AG09319 (cell line): ENCODE data around the gene CALR3.

ENCODE experiments used
- DNase-seq: peaks from one replicate; pipeline ENCODE4 v3.0.0-alpha.2; 2010; ENCODE audit warnings: low read depth; ENCODE audit errors: extremely low read depth
- TF ChIP-seq, protein P1 (sequence below): IDR thresholded peaks from 2 replicates; pipeline ENCODE4 v1.5.1; 2011; ENCODE audit warnings: low read depth, mild to moderate bottlenecking, inconsistent platforms, low read length, moderate library complexity

Gene CALR3

DNA sequence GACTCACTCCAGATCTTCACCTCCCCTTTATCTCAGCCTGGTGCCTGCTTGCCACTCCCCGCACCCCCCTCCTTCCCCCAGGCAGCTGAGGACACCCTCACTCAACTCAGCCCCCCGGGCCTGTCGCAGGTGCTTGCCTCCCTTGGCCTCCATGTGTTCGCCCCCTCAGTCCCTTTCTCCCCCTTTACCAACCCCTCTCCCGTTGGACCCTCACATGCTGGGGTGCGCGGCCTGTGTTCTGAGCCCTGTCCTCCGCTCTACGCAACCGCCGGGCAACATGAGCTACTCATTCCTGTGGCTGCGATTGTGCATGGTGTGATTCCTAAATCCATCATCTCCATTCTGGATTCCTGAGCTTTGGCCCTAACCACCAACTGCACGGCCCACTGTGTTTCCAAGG is 41.1 kb upstream of the CALR3 start:
- TF ChIP-seq, protein P1, sequence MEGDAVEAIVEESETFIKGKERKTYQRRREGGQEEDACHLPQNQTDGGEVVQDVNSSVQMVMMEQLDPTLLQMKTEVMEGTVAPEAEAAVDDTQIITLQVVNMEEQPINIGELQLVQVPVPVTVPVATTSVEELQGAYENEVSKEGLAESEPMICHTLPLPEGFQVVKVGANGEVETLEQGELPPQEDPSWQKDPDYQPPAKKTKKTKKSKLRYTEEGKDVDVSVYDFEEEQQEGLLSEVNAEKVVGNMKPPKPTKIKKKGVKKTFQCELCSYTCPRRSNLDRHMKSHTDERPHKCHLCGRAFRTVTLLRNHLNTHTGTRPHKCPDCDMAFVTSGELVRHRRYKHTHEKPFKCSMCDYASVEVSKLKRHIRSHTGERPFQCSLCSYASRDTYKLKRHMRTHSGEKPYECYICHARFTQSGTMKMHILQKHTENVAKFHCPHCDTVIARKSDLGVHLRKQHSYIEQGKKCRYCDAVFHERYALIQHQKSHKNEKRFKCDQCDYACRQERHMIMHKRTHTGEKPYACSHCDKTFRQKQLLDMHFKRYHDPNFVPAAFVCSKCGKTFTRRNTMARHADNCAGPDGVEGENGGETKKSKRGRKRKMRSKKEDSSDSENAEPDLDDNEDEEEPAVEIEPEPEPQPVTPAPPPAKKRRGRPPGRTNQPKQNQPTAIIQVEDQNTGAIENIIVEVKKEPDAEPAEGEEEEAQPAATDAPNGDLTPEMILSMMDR = no peak
- DNase-seq = no peak

DNA sequence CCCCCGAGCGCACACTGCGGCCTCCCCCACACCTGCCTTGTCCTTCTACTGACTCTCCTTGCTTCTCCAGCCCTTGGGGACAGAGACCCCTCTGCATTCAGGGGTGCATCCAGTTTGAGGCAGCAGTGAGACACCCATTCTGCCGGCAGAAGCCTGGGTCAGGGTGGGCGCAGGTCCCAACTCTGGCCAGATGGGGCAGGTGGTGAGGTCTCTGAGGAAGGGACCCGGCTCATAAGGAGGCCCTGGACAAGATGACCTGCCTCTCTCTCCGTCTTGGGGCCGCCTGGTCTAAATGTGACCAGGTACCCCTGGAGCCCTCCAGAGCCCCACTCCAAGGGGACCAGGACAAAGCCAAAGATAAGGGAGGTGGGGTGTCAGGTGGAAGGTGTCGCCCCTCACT is 40.2 kb upstream of the CALR3 start:
- TF ChIP-seq, protein P1 = no peak
- no peak for DNase-seq

DNA sequence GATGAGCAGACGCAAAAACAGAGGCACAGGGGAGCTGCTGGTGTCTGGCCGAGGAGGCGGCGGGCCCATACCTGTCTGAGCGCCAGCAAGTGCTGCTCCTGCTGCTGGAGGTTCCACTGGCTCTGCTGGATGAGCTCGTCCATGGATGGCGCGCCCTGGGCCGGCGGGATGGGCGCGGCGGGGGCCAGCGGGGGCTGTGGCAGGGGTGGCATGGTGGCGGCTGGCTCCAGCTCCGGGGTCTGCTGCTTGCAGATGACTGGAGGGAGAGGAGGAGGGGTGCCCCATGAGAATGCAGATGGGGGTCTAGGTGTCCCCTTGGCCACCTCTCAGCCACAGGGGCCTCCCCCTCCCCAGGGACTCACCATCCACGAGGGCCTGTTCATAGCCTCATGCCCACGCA is 39.4 kb upstream of the CALR3 start:
- TF ChIP-seq, protein P1 = no peak
- DNase-seq = no peak

DNA sequence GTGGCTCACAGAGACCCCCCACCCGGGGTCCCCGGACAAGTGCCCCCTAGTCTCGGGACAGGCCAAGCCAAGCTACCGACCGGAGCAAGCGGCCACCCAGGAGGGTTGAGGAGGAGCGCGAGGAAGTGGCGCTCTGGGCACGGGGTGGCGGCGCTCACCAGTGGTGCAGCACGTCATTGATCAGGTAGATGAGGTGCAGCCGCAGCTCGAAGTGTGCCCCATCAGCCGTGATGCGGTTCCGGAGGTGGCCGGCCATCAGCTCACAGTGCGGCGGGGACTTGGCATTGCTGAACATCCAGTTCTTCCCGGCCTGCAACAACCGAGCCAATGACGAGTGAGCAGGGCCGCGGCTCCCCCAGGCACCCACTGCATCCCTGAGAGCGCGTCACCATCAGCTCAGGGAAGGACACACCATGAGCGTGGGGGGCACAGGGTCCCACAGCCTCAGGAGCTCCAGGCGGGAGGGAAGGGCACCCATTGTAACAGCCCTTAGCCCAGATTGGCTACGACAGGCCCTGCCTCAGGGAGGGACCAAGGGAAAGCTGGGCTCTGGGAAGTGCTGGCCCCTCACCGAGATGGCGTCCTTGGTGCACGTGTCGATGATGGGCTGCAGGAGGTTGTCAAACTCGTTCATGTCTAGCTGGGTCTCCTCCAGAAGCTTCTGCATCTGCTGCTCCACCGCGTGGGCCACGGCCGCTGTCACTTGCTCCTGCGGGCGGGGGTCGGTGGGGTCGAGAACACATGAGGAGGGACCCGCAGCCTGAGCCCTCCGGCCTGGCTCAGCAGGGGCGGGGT is 36.7 kb upstream of the CALR3 start:
- TF ChIP-seq, protein P1 = no peak
- no peak for DNase-seq

DNA sequence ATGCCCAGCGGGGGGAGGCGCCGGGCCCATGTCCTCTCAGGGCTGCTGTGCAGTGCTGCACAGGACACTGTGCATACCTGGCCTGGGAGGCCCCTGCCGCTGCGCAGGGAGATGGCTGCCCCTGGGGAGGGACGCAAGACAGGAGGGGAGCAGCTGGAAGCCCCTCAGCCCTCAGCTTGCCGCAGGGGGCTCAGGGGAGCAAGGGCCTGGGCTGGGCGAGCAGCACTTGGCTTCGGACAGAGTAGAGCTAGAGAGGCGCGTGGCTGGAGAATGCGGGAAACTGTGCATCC is 35.4 kb upstream of the CALR3 start:
- no peak for DNase-seq
- TF ChIP-seq, protein P1 = no peak

DNA sequence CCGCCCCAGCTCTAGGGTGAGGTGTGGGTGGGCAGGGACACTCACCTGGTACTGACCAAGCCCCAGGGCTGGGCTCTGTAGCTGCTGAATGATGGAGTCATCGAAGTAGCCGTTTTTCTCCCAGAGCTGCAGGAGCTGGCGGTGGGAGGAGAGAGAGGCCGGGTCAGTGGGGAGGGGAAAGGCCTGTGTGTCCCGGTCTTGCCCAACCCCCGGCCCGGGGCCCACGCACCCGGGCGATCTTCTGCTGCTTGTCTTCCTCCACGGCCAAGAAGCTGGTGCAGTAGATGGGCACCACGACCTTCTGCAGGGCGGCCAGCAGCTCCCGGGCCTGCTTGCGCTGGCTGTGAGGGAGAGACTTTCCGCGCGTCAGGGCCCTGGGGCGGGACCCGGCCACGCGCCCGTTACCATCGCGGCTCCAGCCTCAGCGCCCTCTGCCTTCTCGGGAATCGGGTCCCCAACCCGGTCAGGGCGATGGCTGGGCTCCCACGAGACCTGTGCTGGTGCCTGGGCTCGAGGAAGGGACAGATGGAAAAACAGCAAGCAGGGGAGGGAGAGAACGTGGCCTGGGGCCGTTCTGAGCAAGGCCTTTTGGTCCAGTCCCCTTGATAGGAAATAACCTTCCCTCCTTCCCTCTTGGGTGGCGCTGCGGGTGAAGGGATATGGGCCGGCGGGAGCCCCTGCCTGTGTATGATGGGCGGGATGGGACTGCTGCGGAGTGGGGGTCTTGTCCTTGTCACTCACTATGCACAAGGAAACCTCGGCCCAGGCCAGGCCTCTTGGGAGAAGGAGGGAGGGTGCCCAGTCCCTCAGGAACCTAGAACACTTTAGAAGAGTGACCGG is 34.8 kb upstream of the CALR3 start:
- DNase-seq = no peak
- TF ChIP-seq, protein P1 = no peak

DNA sequence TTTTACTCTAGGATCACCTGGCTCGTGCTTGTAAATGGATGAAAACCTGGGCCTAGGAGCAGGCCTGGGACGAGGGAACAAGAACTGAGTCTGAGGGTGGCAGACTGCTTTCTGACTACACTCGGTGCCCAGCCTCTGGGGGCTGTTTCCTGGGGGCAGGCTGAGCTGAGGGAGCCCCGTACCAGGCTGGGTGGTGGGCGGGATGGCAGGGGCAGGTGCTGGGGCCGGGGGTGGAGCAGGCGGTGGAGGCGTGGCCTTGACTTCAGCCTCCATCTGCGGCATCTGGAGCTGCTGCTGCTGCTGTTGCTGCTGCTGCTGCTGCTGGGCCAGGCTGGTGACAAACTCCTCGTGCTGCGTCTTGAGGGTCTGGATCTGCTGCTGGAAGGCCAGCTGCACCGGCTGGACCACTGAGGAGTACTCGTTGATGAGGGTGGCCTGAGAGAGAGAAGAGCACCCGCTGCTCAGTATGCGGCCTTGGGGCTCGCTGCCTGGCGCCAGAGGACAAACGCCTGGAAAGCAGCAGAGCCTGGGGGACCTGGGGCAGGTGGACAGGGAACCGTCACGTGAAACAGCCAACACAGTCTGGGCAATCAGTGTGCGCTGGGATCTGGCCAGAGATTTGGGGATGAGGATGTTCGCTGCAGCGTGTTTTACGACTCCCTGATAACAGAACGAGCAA is 33.6 kb upstream of the CALR3 start:
- TF ChIP-seq, protein P1 = no peak
- no peak for DNase-seq
